K562 (cell line): Measurements from ENCODE around the gene SLC13A3. TPM values are rescaled to one million over a fixed set of nuclear protein-coding genes. Genes with fewer than 3 reads are reported as not detected.
A peak's percentile ranks its signal among the peaks of the same experiment; 100 is the strongest.

Source experiments
- ATAC-seq: fragments of 200-7000 bp; cut with Tn5 transposase; 3 replicates; pipeline ENCODE4 v1.9.1; 2020; ENCODE audit warnings: moderate library complexity
- BruUV-seq: library from RNA; stranded (reverse); fragments of 400-500 nt; replicated peaks from 2 replicates; lab custom pipeline; 2021; lab: Mats Ljungman, UMichigan
- CTCF ChIA-PET: fragments of 300-600 bp; formaldehyde crosslinking; extraction: SDS; loops from one replicate; lab custom pipeline; 2021; ENCODE audit warnings: low intra/inter-chr PET ratio; lab: Yijun Ruan, JAX
- POLR2A ChIA-PET: fragments of 300-600, 350-650 bp; sonication (Branson Sonifier 250); formaldehyde crosslinking; extraction: SDS; loops from one replicate; lab custom pipeline; 2021; ENCODE audit warnings: antibody characterized with exemption, inconsistent platforms; lab: Yijun Ruan, JAX
- DNase-seq, 4 experiments: peaks; one replicate each; pipeline versions ENCODE4 v3.0.0 to v3.0.0-alpha.2; 2011 to 2018; ENCODE audit warnings: low spot score in 3 of 4, mixed read lengths in 3 of 4; ENCODE audit errors: extremely low read depth in 1 of 4
- FAIRE-seq: peaks from 2 replicates; lab custom pipeline; 2011; peaks lifted over from hg19 to GRCh38; lab: Jason Lieb, UNC
- H2AFZ ChIP-seq: 2 replicates; pipeline ENCODE4 v1.6.0; 2011; ENCODE audit warnings: low read depth, low read length, control low read depth, inconsistent platforms
- H3K27ac ChIP-seq: fragments of 200-600 bp; 3 replicates; pipeline ENCODE4 v1.8.0; 2011; ENCODE audit warnings: low read depth, mild to moderate bottlenecking, control low read depth, inconsistent platforms, low read length, moderate library complexity, mixed read lengths; ENCODE audit errors: extremely low read depth
- H3K27me3 ChIP-seq, 2 experiments: fragments of 300-600 bp in 1 of 2; 2 replicates in 1 of 2; 3 replicates in 1 of 2; pipeline versions ENCODE4 v1.6.0 to v1.8.0; 2011; ENCODE audit warnings: inconsistent platforms in 2 of 2, low read length in 2 of 2, mild to moderate bottlenecking in 1 of 2, mixed read lengths in 1 of 2, moderate library complexity in 1 of 2; ENCODE audit not compliant: control insufficient read depth in 2 of 2, insufficient read depth in 2 of 2
- H3K36me3 ChIP-seq: fragments of 300-600 bp; 3 replicates; pipeline ENCODE4 v1.8.0; 2011; ENCODE audit warnings: mild to moderate bottlenecking, low read length, inconsistent platforms; ENCODE audit not compliant: control insufficient read depth, insufficient read depth
- H3K4me1 ChIP-seq, 2 experiments: fragments of 200-600 bp in 1 of 2; replicated peaks in 1 of 2; 2 replicates in 1 of 2; 3 replicates in 1 of 2; pipeline versions ENCODE4 v1.5.1 to v1.8.0; 2011; ENCODE audit warnings: inconsistent platforms in 2 of 2, low read length in 2 of 2, mild to moderate bottlenecking in 1 of 2, mixed read lengths in 1 of 2, moderate library complexity in 1 of 2; ENCODE audit not compliant: control insufficient read depth in 2 of 2, insufficient read depth in 2 of 2
- H3K4me2 ChIP-seq: 2 replicates; pipeline ENCODE4 v1.6.1; 2011; ENCODE audit warnings: low read length, control low read depth, inconsistent platforms, mixed read lengths; ENCODE audit not compliant: insufficient read depth
- H3K4me3 ChIP-seq: fragments of 200-600 bp; sonication (generic), shearing (Covaris generic); 2 replicates; pipeline ENCODE4 v1.5.1; 2016; ENCODE audit warnings: control low read depth, inconsistent platforms
- H3K79me2 ChIP-seq: fragments of 200-600 bp; 3 replicates; pipeline ENCODE4 v1.8.0; 2011; ENCODE audit warnings: low read length, inconsistent platforms; ENCODE audit not compliant: control insufficient read depth, insufficient read depth
- H3K9ac ChIP-seq, 2 experiments: 2 replicates each; pipeline versions ENCODE4 v1.6.0 to v1.6.1; 2011; ENCODE audit warnings: low read depth in 2 of 2, low read length in 2 of 2, control low read depth in 1 of 2, inconsistent platforms in 1 of 2, mild to moderate bottlenecking in 1 of 2, mixed read lengths in 1 of 2; ENCODE audit not compliant: insufficient read depth in 1 of 2
- H3K9me1 ChIP-seq: one replicate; pipeline ENCODE4 v1.6.0; 2011; ENCODE audit warnings: inconsistent platforms, mild to moderate bottlenecking, low read length, moderate library complexity; ENCODE audit not compliant: control insufficient read depth, insufficient read depth
- H3K9me3 ChIP-seq: replicated peaks from 2 replicates; pipeline ENCODE4 v1.5.1; 2011; ENCODE audit warnings: low read depth, low read length, inconsistent platforms; ENCODE audit not compliant: control insufficient read depth, insufficient read depth
- H4K20me1 ChIP-seq: replicated peaks from 2 replicates; pipeline ENCODE4 v1.6.1; 2011; ENCODE audit warnings: low read length, inconsistent platforms, mixed read lengths; ENCODE audit not compliant: control insufficient read depth, insufficient read depth
- HIVEP1 ChIP-seq: fragments of 250-450 bp; sonication (Bioruptor Pico); IDR thresholded peaks from 2 replicates; pipeline ENCODE4 v1.4.0; 2020; ENCODE audit warnings: mild to moderate bottlenecking
- YY1 ChIP-seq, 3 experiments: IDR thresholded peaks; 2 replicates each; pipeline ENCODE4 v1.6.1; 2011; ENCODE audit warnings: low read length in 2 of 3, mild to moderate bottlenecking in 2 of 3, moderate library complexity in 2 of 3, borderline replicate concordance in 1 of 3, control low read depth in 1 of 3, low read depth in 1 of 3; ENCODE audit not compliant: insufficient read depth in 3 of 3, insufficient replicate concordance in 2 of 3, control insufficient read depth in 1 of 3, insufficient read length in 1 of 3; ENCODE audit errors: extremely low read depth in 1 of 3
- WGBS: fragments of 100-300 bp; shearing (Covaris generic); methylation state at CpG from one replicate; pipeline ENCODE4 v1.1.6; 2016; ENCODE audit warnings: low coverage, mixed read lengths; ENCODE audit not compliant: insufficient coverage; ENCODE audit errors: missing lambda C conversion rate; 5-methylcytosine and 5-hydroxymethylcytosine counted together
- in situ Hi-C: fragments of 300-500 bp; cut with MboI; formaldehyde crosslinking; loops from 4 replicates; pipeline ENCODE4 v1.15.0; 2018; ENCODE audit warnings: inconsistent platforms, mixed read lengths
- intact Hi-C: fragments of 100-400 bp; cut with micrococcal nuclease; formaldehyde crosslinking; loops from 2 replicates; pipeline ENCODE4 v1.14.2; 2022
- polyA plus RNA-seq, 8 experiments: library from polyadenylated mRNA; depleted of rRNA in 4 of 8; stranded (reverse) in 5 of 8; unstranded in 3 of 8; fragments of >200 nt; fragmentation: Nextera tagmentation in 2 of 8; fragmentation: Illumina TruSeq in 1 of 8; extraction: Ambion mirVana in 2 of 8; extraction: Trizol in 1 of 8; gene quantifications; 2 replicates each; pipeline versions ENCODE4 v1.2.1 to v1.2.3, GENCODE V29; 2011 to 2014; ENCODE audit warnings: inconsistent platforms in 1 of 8, missing spikeins in 1 of 8
- total RNA-seq, 7 experiments: library from RNA; depleted of rRNA in 6 of 7; stranded (reverse); fragments of >200 nt in 6 of 7; fragmentation: Illumina TruSeq in 2 of 7; extraction: Trizol in 2 of 7; gene quantifications; 2 replicates each; pipeline versions ENCODE4 v1.2.1 to v1.2.3, GENCODE V29; 2011 to 2021; ENCODE audit warnings: low replicate concordance in 1 of 7
- TF ChIP-seq, protein P1 (sequence below): sonication (generic); formaldehyde crosslinking; IDR thresholded peaks from 2 replicates; pipeline ENCODE4 v1.8.0; 2022; ENCODE audit warnings: mild to moderate bottlenecking, missing genetic modification reagents

The SLC13A3 gene
- total and polyA plus RNA-seq, 9 of the 15 experiments (the other 6 are each of a cell fraction or from before 2014, with no cell fraction given), result 5.5 to 16.4 (median 8.5) TPM

DNA sequence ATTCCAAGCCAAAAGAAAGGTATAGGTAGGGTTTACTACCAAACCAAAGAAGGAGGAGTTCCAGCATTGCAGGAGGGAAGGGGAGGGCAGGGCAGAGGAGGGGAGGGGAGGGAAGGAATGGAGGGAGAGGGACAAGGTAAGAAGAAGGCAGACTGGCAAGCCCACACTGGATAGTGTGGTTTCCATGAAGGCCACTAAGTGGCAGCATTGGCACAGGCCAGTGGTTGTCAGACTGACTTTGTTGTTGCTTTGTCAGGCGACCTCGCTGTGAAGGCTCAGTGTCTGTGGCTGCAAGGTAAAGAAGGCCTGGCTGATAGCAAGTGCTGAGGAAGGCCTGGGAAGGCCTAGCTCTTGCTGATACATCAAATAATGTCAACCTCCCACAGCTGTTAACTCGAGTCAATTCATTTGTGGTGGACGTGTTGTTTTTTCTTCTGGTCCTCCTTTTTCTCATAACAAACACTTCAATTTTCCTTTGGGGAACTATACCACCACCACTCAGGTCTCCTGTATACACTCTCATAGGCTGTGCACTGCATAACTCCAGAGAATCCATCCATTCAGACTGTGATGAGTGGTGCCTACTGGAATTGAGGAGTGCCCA is 130.2 kb downstream of the SLC13A3 start (continued):
- TF ChIP-seq, protein P1, sequence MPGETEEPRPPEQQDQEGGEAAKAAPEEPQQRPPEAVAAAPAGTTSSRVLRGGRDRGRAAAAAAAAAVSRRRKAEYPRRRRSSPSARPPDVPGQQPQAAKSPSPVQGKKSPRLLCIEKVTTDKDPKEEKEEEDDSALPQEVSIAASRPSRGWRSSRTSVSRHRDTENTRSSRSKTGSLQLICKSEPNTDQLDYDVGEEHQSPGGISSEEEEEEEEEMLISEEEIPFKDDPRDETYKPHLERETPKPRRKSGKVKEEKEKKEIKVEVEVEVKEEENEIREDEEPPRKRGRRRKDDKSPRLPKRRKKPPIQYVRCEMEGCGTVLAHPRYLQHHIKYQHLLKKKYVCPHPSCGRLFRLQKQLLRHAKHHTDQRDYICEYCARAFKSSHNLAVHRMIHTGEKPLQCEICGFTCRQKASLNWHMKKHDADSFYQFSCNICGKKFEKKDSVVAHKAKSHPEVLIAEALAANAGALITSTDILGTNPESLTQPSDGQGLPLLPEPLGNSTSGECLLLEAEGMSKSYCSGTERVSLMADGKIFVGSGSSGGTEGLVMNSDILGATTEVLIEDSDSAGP (CRISPR knock-in tag), result no peak

DNA sequence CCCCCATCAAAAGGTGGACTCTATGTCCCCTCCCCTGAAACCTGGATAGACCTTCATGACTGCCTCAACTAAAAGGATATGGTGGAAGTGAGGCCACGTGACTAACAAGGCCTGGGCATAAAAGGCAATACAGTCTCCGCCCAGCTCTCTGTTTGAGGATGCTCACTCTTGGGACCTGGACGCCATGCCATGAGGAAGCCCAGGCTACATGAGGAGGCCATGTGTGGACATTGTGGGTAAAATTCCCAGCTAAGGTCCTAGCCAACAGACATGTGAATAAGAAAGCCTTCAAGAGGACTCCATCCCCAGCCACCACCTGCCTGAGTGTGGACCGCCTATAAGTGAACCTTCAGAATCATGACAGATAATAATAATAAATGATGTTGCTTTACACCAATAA is 130.7 kb downstream of the SLC13A3 start:
- Histone ChIP-seq H3K79me2 (no peaks in the 10 kb centered on the region), H3K27ac (no peak overlapping the region), H3K27me3 (no peaks in the 10 kb centered on the region; a peak in 1 of 5 replicates), H3K36me3 (no peaks in the 10 kb centered on the region), H3K4me3 (no peak overlapping the region), H3K9ac (no peak overlapping the region), H3K9me3 (no peaks in the 10 kb centered on the region), H3K4me1 (no peaks in the 10 kb centered on the region), H3K4me2 (no peak overlapping the region), H4K20me1 (no peaks in the 10 kb centered on the region), H3K9me1 (no peaks in the 10 kb centered on the region), H2AFZ (no peak overlapping the region)
- no TSS peak for BruUV-seq
- intact Hi-C loops, result loop anchor here (5.0 kb wide), 1 partner anchor 182 kb away; no protein-coding TSS in a partner anchor
- ChIA-PET CTCF (no interaction called here), POLR2A (no interaction called here)
- FAIRE-seq, result no peak
- 5% methylated on average over 4 of the region's 4 CpGs for WGBS
- ATAC-seq, result no peak
- TF ChIP-seq HIVEP1 (CRISPR knock-in tag), result no peak
- peak in 1 of 3 experiments; percentile 64 for TF ChIP-seq YY1 (IDR thresholded peaks at IDR 0.05; ENCODE audit: borderline replicate concordance in 1 of 3, control insufficient read depth in 1 of 3, extremely low read depth in 1 of 3, insufficient read depth in 3 of 3, insufficient read length in 1 of 3, insufficient replicate concordance in 2 of 3, low read depth in 1 of 3, low read length in 2 of 3)
- in situ Hi-C loops, result no loop called here
- DNase-seq, result no peak
